HEK293 (cell line): ENCODE measurements around the gene MTMR12.

Source experiments
- CTCF ChIA-PET: fragments of 350-600 bp; formaldehyde crosslinking; extraction: SDS; loops from one replicate; lab custom pipeline; 2021; ENCODE audit warnings: antibody characterized with exemption; lab: Yijun Ruan, JAX
- POLR2A ChIA-PET: fragments of 300-600 bp; formaldehyde crosslinking; extraction: SDS; loops from one replicate; lab custom pipeline; 2020; ENCODE audit warnings: antibody characterized with exemption, inconsistent platforms; lab: Yijun Ruan, JAX
- H3K27ac ChIP-seq: fragments of 200-500 bp; sonication (Bioruptor generic); 2 replicates; pipeline ENCODE4 v1.5.1; 2014; ENCODE audit warnings: low read depth, low read length, control low read depth, inconsistent platforms; ENCODE audit errors: extremely low read depth
- H3K36me3 ChIP-seq, 2 experiments: fragments of 200-500 bp in 1 of 2; sonication (Bioruptor generic) in 1 of 2; 1 replicate in 1 of 2; 2 replicates in 1 of 2; pipeline ENCODE4 v1.5.1; 2014 to 2017; ENCODE audit warnings: inconsistent platforms in 2 of 2, low read length in 2 of 2; ENCODE audit not compliant: control insufficient read depth in 2 of 2, insufficient read depth in 1 of 2
- H3K4me1 ChIP-seq: fragments of 200-500 bp; sonication (Bioruptor generic); 2 replicates; pipeline ENCODE4 v1.5.1; 2014; ENCODE audit warnings: mild to moderate bottlenecking, low read length, inconsistent platforms; ENCODE audit not compliant: control insufficient read depth, insufficient read depth
- H3K4me3 ChIP-seq: 2 replicates; pipeline ENCODE4 v1.5.1; 2011; ENCODE audit warnings: low read depth, mild to moderate bottlenecking, control low read depth, low read length, moderate library complexity
- H3K9me3 ChIP-seq: fragments of 200-500 bp; sonication (Bioruptor generic); 2 replicates; pipeline ENCODE4 v1.5.1; 2014; ENCODE audit warnings: low read depth, low read length, inconsistent platforms; ENCODE audit not compliant: control insufficient read depth, insufficient read depth
- PBX3 ChIP-seq: sonication (generic); formaldehyde crosslinking; IDR thresholded peaks from 2 replicates; pipeline ENCODE4 v1.8.1; 2022; ENCODE audit warnings: mild to moderate bottlenecking, moderate library complexity, missing genetic modification reagents
- PRDM1 ChIP-seq: fragments of 450-650 bp; formaldehyde crosslinking; IDR thresholded peaks from 2 replicates; pipeline ENCODE4; 2016; ENCODE audit warnings: missing biosample characterization, missing genetic modification characterization
- SETDB1 ChIP-seq: IDR thresholded peaks from one replicate; pipeline ENCODE4 v1.6.1; 2017; ENCODE audit warnings: mild to moderate bottlenecking, low read length, moderate library complexity, mixed read lengths; ENCODE audit not compliant: insufficient read length
- YY2 ChIP-seq: fragments of 450-650 bp; formaldehyde crosslinking; IDR thresholded peaks from 2 replicates; pipeline ENCODE4 v1.5.1; 2016; ENCODE audit warnings: missing biosample characterization, missing genetic modification characterization
- ZBTB20 ChIP-seq: fragments of 450-650 bp; formaldehyde crosslinking; IDR thresholded peaks from 2 replicates; pipeline ENCODE4 v1.5.1; 2016; ENCODE audit warnings: missing biosample characterization, missing genetic modification characterization
- ZFP37 ChIP-seq: fragments of 450-650 bp; formaldehyde crosslinking; IDR thresholded peaks from 2 replicates; pipeline ENCODE4 v1.5.1; 2016; ENCODE audit warnings: missing biosample characterization, missing genetic modification characterization
- ZFP41 ChIP-seq: fragments of 450-650 bp; formaldehyde crosslinking; IDR thresholded peaks from 2 replicates; pipeline ENCODE4 v1.5.1; 2016; ENCODE audit warnings: missing biosample characterization, missing genetic modification characterization, borderline replicate concordance
- ZNF140 ChIP-seq: fragments of 450-650 bp; formaldehyde crosslinking; IDR thresholded peaks from 2 replicates; pipeline ENCODE4 v1.5.1; 2016; ENCODE audit warnings: missing biosample characterization, missing genetic modification characterization
- ZNF211 ChIP-seq: fragments of 450-650 bp; formaldehyde crosslinking; IDR thresholded peaks from 2 replicates; pipeline ENCODE4 v1.5.1; 2016; ENCODE audit warnings: low read depth, missing biosample characterization, missing genetic modification characterization
- ZNF280D ChIP-seq: fragments of 450-650 bp; formaldehyde crosslinking; IDR thresholded peaks from 2 replicates; pipeline ENCODE4 v1.5.1; 2016; ENCODE audit warnings: missing biosample characterization, missing genetic modification characterization
- ZNF404 ChIP-seq: fragments of 450-650 bp; formaldehyde crosslinking; IDR thresholded peaks from 2 replicates; pipeline ENCODE4 v1.5.1; 2017; ENCODE audit warnings: missing biosample characterization, missing genetic modification characterization
- ZNF416 ChIP-seq: fragments of 450-650 bp; formaldehyde crosslinking; IDR thresholded peaks from 2 replicates; pipeline ENCODE4 v1.5.1; 2016; ENCODE audit warnings: missing biosample characterization, missing genetic modification characterization
- ZNF558 ChIP-seq: fragments of 450-650 bp; formaldehyde crosslinking; IDR thresholded peaks from 2 replicates; pipeline ENCODE4 v1.5.1; 2016; ENCODE audit warnings: missing biosample characterization, missing genetic modification characterization
- ZNF692 ChIP-seq: fragments of 450-650 bp; formaldehyde crosslinking; IDR thresholded peaks from 2 replicates; pipeline ENCODE4 v1.5.1; 2016; ENCODE audit warnings: missing biosample characterization, missing genetic modification characterization
- ZNF747 ChIP-seq: fragments of 450-650 bp; formaldehyde crosslinking; IDR thresholded peaks from 2 replicates; pipeline ENCODE4 v1.5.1; 2016; ENCODE audit warnings: missing biosample characterization, missing genetic modification characterization
- ZNF791 ChIP-seq: fragments of 450-650 bp; formaldehyde crosslinking; IDR thresholded peaks from 2 replicates; pipeline ENCODE4 v1.5.1; 2016; ENCODE audit warnings: missing biosample characterization, missing genetic modification characterization
- ZSCAN16 ChIP-seq: fragments of 450-650 bp; formaldehyde crosslinking; IDR thresholded peaks from 2 replicates; pipeline ENCODE4 v1.5.1; 2016; ENCODE audit warnings: missing biosample characterization, missing genetic modification characterization
- TF ChIP-seq, protein P1 (sequence below): fragments of 450-650 bp; formaldehyde crosslinking; IDR thresholded peaks from 2 replicates; pipeline ENCODE4 v1.5.1; 2017; ENCODE audit warnings: missing biosample characterization, missing genetic modification characterization
- TF ChIP-seq, protein P2 (sequence below): fragments of 450-650 bp; formaldehyde crosslinking; conservative IDR thresholded peaks from 2 replicates; pipeline ENCODE4 v1.5.1; 2016; ENCODE audit warnings: low read depth, missing biosample characterization, missing genetic modification characterization
- TF ChIP-seq, protein P3 (sequence below): fragments of 450-650 bp; formaldehyde crosslinking; IDR thresholded peaks from 2 replicates; pipeline ENCODE4 v1.5.1; 2016; ENCODE audit warnings: missing biosample characterization, missing genetic modification characterization

Gene MTMR12

GRCh38 chr5:32285510-32286138 is 27.1 kb downstream of the MTMR12 start (continued):
- TF ChIP-seq ZFP37 (tag by site-specific recombination) (no peak), ZNF404 (tag by site-specific recombination) (no peak), ZNF416 (tag by site-specific recombination) (no peak), ZNF692 (tag by site-specific recombination) (no peak), ZBTB20 (tag by site-specific recombination) (no peak)
- TF ChIP-seq, protein P1, sequence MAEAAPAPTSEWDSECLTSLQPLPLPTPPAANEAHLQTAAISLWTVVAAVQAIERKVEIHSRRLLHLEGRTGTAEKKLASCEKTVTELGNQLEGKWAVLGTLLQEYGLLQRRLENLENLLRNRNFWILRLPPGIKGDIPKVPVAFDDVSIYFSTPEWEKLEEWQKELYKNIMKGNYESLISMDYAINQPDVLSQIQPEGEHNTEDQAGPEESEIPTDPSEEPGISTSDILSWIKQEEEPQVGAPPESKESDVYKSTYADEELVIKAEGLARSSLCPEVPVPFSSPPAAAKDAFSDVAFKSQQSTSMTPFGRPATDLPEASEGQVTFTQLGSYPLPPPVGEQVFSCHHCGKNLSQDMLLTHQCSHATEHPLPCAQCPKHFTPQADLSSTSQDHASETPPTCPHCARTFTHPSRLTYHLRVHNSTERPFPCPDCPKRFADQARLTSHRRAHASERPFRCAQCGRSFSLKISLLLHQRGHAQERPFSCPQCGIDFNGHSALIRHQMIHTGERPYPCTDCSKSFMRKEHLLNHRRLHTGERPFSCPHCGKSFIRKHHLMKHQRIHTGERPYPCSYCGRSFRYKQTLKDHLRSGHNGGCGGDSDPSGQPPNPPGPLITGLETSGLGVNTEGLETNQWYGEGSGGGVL (tag by site-specific recombination) = no peak

DNA sequence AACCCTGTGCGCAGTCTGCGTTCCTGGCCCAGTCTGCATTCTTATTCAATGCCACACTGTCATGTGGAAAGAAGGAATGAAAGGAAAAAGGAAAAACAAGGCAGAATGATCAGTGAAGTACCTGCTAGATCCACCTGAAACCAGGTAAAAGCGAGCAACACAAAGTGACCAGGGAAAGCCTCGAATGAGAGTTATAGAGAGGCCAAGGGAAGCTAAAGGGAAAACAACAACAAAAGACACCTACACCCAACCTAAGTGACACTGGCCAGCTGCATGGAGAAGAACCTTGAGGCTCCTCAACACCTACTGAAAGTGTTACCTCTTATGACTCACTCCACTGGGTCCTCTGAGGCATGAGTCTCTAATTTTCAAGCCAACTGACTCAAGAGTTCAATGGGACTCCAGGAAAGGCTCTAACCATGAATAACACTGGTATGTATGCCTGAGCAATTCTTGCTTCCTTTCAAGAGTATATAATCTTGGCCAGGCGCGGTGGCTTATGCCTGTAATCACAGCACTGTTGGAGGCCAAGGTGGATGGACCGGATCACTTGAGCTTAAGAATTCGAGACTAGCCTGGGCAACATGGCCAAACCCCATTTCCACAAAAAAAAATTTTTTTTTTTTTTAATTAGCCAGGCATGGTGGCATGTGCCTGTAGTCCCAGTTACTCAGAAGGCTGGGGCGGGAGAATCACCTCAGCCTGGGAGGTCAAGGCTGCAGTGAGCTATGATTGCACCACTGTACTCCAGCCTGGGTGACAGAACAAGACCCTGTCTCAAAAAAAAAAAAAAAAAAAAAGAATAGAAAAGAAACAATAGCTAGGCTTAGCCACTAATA is 29.0 kb downstream of the MTMR12 start:
- POLR2A ChIA-PET = interaction anchor here (0.7 kb wide), 3 partner anchors 9 to 110 kb away, joined by 3 to 4 read pairs (median 3); partner anchors contain the start of gene GOLPH3

More for the DNA sequence above, 29.0 kb downstream of the MTMR12 start:
- no peaks in the 10 kb centered on the region for H3K9me3 ChIP-seq
- H3K4me1 ChIP-seq = no peaks in the 10 kb centered on the region; the same call in 1 of the 2 replicates
- no peak overlapping the region for H3K4me3 ChIP-seq
- H3K36me3 ChIP-seq = peaks cover 0 to 3% of the 10 kb centered on the region in 2 experiments; a peak in 1 of 3 replicates
- CTCF ChIA-PET = interaction anchor here (1.2 kb wide), 1 partner anchor 51 kb away, joined by 5 read pairs; no protein-coding TSS in a partner anchor
- TF ChIP-seq ZNF211 (tag by site-specific recombination) (no peak), ZFP41 (tag by site-specific recombination) (no peak), ZNF747 (tag by site-specific recombination) (no peak), YY2 (no peak), ZNF558 (tag by site-specific recombination) (no peak), PRDM1 (tag by site-specific recombination) (peak; percentile 94), PBX3 (CRISPR knock-in tag) (no peak), ZSCAN16 (tag by site-specific recombination) (no peak), SETDB1 (no peak), ZNF791 (tag by site-specific recombination) (no peak), ZNF140 (tag by site-specific recombination) (no peak), ZNF280D (no peak)
- TF ChIP-seq, protein P2, sequence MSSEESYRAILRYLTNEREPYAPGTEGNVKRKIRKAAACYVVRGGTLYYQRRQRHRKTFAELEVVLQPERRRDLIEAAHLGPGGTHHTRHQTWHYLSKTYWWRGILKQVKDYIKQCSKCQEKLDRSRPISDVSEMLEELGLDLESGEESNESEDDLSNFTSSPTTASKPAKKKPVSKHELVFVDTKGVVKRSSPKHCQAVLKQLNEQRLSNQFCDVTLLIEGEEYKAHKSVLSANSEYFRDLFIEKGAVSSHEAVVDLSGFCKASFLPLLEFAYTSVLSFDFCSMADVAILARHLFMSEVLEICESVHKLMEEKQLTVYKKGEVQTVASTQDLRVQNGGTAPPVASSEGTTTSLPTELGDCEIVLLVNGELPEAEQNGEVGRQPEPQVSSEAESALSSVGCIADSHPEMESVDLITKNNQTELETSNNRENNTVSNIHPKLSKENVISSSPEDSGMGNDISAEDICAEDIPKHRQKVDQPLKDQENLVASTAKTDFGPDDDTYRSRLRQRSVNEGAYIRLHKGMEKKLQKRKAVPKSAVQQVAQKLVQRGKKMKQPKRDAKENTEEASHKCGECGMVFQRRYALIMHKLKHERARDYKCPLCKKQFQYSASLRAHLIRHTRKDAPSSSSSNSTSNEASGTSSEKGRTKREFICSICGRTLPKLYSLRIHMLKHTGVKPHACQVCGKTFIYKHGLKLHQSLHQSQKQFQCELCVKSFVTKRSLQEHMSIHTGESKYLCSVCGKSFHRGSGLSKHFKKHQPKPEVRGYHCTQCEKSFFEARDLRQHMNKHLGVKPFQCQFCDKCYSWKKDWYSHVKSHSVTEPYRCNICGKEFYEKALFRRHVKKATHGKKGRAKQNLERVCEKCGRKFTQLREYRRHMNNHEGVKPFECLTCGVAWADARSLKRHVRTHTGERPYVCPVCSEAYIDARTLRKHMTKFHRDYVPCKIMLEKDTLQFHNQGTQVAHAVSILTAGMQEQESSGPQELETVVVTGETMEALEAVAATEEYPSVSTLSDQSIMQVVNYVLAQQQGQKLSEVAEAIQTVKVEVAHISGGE = no peak
- TF ChIP-seq, protein P3, sequence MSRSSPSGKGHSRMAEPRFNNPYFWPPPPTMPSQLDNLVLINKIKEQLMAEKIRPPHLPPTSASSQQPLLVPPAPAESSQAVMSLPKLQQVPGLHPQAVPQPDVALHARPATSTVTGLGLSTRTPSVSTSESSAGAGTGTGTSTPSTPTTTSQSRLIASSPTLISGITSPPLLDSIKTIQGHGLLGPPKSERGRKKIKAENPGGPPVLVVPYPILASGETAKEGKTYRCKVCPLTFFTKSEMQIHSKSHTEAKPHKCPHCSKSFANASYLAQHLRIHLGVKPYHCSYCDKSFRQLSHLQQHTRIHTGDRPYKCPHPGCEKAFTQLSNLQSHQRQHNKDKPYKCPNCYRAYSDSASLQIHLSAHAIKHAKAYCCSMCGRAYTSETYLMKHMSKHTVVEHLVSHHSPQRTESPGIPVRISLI (tag by site-specific recombination) = peak; percentile 55; the same call in 1 of the 2 replicates
- TF ChIP-seq, all 188 proteins: peak for 2
- no peak overlapping the region for H3K27ac ChIP-seq
